NB4 (cell line): ENCODE results near the gene HS3ST1.

Experiments used
- MYC ChIP-seq: IDR thresholded peaks from 2 replicates; pipeline ENCODE4 v1.6.1; 2011; ENCODE audit warnings: low read depth, low read length
- POLR2A ChIP-seq: IDR thresholded peaks from 2 replicates; pipeline ENCODE4 v1.6.1; 2011; ENCODE audit warnings: mild to moderate bottlenecking; ENCODE audit not compliant: insufficient read length; ENCODE audit errors: extremely low read depth
- TF ChIP-seq, protein P1 (sequence below): IDR thresholded peaks from one replicate; pipeline ENCODE4 v1.5.1; 2012; ENCODE audit warnings: low read depth, low read length
- TF ChIP-seq, protein P2 (sequence below): IDR thresholded peaks from 2 replicates; pipeline ENCODE4 v1.6.1; 2011; ENCODE audit warnings: low read depth, low read length

- TF ChIP-seq, protein P1, sequence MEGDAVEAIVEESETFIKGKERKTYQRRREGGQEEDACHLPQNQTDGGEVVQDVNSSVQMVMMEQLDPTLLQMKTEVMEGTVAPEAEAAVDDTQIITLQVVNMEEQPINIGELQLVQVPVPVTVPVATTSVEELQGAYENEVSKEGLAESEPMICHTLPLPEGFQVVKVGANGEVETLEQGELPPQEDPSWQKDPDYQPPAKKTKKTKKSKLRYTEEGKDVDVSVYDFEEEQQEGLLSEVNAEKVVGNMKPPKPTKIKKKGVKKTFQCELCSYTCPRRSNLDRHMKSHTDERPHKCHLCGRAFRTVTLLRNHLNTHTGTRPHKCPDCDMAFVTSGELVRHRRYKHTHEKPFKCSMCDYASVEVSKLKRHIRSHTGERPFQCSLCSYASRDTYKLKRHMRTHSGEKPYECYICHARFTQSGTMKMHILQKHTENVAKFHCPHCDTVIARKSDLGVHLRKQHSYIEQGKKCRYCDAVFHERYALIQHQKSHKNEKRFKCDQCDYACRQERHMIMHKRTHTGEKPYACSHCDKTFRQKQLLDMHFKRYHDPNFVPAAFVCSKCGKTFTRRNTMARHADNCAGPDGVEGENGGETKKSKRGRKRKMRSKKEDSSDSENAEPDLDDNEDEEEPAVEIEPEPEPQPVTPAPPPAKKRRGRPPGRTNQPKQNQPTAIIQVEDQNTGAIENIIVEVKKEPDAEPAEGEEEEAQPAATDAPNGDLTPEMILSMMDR: no peak
- TF ChIP-seq POLR2A: no peak
- TF ChIP-seq, protein P2, sequence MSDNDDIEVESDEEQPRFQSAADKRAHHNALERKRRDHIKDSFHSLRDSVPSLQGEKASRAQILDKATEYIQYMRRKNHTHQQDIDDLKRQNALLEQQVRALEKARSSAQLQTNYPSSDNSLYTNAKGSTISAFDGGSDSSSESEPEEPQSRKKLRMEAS: no peak
- TF ChIP-seq MYC: no peak
Measured at GRCh38 chr4:11409632-11410031, 19.1 kb downstream of the HS3ST1 start.
